ENCODE measurements around the gene GRK5.
"Not testable (repeated sequence)": the region's sequence is repeated elsewhere in the genome, so short reads cannot be mapped to it uniquely, and the experiment has no call there.

GRK5 gene

DNA sequence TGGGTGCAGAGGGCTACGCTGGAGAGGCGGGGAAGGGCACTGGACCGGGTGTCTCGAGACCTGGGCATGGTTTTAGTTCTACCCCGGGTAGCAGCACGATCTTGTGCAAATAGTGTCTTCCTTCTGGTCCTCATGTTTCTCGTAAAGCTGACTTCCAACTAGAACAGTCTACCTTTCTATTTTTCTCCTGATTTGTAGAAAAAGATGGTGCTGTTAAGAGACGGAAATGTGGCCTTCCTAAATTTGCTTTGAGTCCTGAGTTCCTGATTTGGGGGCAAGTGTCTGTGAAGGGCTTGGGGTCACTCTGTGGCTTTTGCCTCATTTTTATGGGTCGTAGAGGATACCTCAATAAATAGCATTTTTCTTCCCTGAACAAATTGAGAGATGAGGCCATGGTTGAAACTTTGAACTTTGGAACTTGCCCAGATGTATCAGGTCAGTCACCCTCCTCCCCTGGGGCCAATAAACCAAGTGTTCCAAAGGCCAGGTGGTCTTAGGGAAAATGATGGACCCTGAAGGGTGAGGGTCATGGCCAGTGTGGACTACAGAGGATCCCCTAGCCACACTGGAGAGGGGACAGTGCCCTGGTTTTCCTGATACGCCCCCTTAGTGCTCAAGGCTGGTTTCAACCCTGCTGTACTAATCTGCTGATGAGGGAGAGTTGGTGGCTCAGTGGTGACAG is 45.2 kb downstream of the GRK5 start:
- DNase-seq = no peak

DNA sequence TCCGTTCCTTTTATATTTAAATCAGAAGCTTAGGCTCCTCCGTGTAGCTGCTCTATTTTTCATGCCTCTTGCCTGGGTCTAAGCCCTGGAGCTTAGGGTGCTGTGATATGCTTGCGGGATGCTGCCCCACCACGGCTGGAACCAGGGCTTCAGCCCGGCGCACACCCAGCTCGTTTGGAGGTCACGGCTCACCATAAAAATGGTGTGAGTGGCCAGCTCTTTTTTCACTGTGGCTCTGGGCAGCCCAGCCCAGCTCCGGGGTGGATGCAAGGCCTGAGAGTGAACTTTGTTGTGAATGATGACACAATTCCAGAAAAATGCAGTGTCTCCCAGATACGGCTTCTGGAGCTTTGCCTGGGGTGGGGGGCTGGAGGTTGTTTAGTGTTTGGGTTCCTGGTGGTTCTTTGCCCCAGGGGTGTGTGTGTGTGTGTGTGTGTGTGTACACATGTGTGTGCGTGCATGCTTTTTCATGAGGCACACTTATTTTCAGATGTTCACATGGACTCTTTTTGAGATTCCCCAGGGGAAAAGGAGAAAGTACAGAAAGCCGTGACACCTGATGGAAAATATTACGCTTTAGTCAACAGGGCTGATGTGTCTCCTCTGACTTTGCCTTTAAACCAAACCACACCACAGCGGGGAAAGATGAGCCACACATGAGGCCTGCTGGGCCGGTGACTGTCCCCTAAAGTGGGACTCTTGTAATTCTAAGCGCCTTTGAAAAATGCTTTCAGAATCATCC is 46.2 kb downstream of the GRK5 start:
- DNase-seq = no peak

DNA sequence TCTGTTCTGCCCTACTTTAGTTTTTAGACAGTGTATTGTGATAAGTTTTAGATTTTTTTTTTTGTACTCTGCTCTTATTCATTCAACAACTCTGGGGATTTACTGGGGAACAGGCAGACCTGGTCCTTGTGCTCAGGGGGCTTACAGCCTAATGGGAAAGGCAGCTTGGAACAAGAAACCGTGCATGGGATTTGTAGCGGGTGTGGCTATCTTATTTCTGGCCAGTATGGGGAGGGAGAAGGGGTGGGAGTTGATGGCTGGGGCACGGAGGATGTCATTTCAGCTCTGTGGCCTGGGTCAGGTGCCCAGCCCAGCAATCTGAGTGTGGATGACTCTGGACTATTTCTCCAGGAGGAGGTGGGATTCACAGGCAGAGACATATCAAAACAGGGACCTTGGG is 47.0 kb downstream of the GRK5 start:
- no peak for DNase-seq

DNA sequence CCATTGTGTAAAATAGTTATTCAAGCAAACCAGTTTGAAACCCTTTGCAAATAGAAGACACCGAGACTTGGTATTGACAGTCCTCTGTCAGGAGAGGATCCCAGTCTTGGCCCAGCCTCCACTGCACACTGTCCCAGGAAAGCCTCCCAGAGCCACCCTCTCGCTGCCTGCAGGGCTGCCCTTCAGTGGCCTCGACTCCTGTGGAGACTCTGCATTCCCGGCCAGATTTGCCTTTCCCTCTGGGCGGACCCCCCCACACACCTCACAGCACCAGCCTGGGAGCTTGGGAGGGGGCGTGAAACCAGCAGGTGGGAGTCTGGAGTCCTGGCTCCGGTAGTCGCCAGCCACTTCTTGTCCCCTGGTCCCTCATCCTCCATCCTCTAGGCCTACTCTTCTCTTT is 48.7 kb downstream of the GRK5 start:
- no peak for DNase-seq

DNA sequence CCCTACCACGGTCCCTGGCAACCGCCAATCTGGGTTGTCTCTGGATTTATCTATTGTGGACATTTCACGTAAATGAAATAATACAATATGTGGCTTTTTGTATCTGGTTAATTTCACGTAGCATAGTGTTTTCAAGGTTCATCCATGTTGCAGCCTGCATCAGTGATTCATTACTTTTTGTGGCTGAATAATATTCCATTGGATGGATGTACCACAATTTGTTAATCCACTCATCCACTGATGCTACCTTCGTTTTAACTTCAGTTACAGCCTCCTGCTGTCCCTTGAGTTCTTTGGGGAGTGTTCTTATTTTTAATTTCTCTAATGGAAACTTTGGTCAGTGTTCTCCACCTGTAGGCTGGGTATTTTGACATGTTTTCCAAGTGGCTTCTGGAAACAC is 49.5 kb downstream of the GRK5 start:
- no peak for DNase-seq

DNA sequence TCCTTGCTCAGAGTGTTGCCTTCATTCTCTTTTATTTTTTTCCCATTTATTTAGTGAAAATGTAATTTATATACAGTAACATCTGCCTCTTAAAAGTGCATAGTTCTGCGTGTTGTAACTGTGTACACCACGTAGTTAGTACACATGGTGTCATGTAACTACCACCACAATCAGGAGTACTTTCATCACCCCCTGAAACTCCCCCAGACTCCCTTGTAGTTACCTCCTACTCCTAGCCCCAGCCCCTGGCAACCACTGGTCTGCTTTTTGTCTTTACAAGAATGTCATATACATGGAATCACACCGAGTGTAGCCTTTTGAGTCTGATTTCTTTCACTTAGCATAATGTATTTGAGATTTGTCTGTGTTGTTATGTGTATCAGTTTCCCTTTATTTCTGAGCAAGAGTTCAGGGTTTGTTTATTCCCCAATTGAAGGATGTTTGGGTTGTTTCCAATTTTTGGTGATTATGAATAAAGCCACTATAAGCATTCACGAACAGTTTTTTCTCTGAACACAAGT is 50.6 kb downstream of the GRK5 start:
- DNase-seq = no peak

DNA sequence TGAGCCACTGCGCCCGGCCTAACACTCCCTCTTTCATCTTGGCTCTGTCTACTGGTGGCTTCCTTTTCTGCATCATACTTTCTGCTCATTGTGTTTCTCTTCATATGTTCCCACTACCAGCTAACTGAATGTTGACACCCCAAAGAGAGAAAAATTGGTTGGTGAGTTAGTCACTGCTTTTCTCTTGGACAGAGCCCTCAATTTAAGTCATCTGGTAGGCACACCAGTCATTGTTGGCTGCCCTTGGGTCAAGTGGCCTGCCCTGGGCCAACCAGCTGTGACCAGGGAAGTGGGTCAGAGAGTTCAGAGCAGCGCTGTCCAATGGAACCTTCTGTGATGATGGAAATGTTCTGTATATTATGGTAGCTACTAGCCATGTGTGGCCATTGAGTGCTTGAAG is 52.0 kb downstream of the GRK5 start:
- DNase-seq = no peak

- not testable (repeated sequence) for DNase-seq
These were observed 53.6 kb downstream of the GRK5 start for GRCh38 chr10:119261016-119261415.

GRCh38 chr10:119263951-119264617 is 56.7 kb downstream of the GRK5 start:
- DNase-seq = no peak

- no peak for DNase-seq
These were observed 58.3 kb downstream of the GRK5 start for GRCh38 chr10:119265691-119266090.

DNA sequence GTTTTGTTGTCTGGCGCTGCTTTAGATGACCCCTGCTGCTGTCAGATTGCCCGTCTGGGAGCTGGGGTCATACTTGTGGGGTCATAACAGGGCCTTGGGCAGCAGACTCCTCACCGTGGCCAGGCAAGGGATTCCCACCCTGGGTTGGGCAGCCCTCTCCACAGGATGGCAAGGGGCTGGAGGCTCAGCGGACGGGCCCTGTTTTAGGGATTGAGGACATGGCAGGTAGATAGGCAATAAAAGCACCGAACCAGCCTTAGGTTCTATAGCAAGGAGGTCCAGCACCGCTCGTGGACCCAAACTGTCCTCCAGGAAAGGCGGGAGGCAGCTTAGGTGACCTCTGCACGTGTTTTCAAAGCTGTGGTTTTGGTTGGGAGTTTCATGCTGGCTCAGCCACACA is 60.0 kb downstream of the GRK5 start:
- DNase-seq = no peak

DNA sequence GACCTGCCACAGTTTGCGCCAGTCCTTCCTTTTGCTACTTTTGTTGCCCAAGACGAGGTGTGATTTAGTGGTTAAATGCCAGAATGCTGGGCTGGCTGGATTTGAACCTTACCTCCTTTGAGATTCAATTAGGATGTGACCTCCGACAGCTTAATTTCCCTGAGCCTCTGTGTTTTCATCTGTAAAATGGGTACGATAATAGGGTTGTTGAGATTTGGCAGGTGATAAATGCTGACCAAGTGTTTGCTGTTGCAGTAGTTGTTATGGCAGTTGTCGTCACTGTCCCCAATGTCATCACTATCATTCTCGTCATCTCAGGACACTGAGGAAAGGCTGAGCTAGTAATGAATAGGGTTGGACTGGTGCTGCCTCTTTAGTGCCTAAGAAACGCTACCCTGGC is 61.1 kb downstream of the GRK5 start:
- DNase-seq = no peak

- DNase-seq = no peak
These were observed 61.6 kb downstream of the GRK5 start for GRCh38 chr10:119268871-119269506.

- DNase-seq = no peak
These were observed 62.4 kb downstream of the GRK5 start for GRCh38 chr10:119269737-119270136.

GRCh38 chr10:119270762-119271366 is 63.5 kb downstream of the GRK5 start:
- no peak for DNase-seq

- not testable (repeated sequence) for DNase-seq
These were observed 65.0 kb downstream of the GRK5 start for GRCh38 chr10:119272338-119272734.

GRCh38 chr10:119272736-119273135 is 65.4 kb downstream of the GRK5 start:
- no peak for DNase-seq

DNA sequence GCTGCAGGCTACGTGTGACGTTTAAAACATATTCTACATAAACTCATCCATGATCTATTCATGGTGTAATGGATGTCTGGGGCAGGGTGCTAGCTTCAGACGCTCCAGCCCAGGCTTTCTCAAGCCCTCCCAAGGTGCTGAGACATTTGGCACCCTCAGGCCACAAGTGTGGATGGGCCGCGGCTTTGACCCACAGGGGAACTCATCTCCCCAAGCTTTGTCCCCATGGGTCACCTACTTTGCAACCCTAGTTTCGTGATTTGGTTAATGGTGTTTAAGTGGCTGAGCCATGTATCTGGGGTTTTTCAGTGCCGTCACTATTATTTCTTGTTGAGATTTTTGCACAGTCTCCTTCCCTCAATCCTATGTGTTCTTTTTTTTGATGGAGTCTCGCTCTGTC is 66.0 kb downstream of the GRK5 start:
- no peak for DNase-seq

DNA sequence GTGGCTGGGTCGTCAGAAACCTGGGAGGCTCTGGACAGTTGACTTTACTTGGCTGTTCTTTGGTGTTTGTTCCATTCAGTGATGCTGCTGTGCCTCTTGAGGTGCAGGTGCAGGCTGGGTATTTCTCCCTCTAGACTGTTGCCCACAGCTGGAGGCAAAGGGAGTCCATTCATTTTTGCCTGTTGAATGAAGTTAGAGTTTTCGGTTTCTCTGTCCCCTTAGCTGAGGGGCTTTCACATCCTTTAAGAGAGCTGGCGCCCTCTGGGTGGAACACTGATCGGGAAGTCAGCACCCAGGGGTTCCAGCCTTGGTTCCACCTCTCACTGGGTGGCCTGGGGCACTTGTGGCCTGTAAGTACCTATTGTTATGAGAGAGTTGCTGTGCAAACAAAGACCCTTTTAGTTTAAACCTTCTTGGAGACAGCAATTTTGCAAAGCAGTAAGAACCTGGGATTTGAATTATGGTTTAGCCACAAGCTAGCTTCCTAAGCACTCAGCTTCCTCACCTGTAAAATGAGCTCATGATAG is 67.2 kb downstream of the GRK5 start:
- no peak for DNase-seq

DNA sequence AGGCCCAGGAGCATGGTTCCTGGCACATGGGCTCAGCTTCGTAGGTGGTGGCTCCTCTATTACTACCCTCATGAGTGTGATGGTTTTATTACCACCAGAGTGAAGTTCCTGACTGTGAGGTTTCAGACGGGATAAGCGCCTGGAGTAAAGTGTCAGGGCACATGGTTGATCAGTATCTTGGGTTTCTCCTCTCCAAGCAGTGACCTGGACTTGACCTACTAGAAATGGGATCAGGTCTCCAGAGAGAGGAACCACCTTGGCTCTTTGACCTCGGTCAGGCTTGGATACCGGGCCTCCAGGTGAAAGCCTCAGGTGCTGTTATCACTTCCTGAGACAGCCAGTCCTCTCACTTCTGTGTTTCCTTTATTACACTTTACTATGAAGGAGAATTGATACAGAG is 67.7 kb downstream of the GRK5 start:
- no peak for DNase-seq

DNA sequence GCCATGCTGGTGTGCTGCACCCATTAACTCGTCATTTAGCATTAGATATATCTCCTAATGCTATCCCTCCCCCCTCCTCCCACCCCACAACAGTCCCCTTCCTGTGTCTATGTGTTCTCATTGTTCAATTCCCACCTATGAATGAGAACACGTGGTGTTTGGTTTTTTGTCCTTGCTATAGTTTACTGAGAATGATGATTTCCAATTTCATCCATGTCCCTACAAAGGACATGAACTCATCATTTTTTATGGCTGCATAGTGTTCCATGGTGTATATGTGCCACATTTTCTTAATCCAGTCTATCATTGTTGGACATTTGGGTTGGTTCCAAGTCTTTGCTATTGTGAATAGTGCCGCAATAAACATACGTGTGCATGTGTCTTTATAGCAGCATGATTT is 68.8 kb downstream of the GRK5 start:
- not testable (repeated sequence) for DNase-seq

- no peak for DNase-seq
These were observed 70.8 kb downstream of the GRK5 start for GRCh38 chr10:119278126-119278709.

Measured in NCI-H2227 treated with DMSO at 0.1 percent for 48 hours (cell line).